ENCODE data around the gene ABCC1. TPM values are rescaled to one million over a fixed set of nuclear protein-coding genes. Genes with fewer than 3 reads are reported as not detected.
"Not testable (repeated sequence)": the region's sequence is repeated elsewhere in the genome, so short reads cannot be mapped to it uniquely, and the experiment has no call there.

ABCC1 gene
- total RNA-seq, 1 experiment from 2014 or later = 25.0 TPM

DNA sequence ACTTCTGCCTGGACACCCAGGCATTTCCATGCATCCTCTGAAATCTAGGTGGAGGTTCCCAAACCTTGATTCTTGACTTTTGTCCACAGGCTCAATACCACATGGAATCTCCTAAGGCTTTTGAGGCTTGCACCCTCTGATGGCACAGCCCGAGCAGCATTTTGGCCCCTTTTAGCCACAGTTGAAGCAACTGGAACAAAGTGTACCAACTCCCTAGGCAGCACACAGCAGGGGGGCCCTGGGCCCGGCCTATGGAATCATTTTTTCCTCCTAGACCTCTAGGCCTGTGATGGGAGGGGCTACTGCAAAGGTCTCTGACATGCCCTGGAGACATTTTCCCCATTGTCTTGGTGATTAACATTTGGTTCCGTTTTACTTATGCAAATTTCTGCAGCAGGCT, 32.0 kb downstream of the ABCC1 start:
- Histone ChIP-seq H3K27ac (ENCODE audit: low read depth, low read length, poor library complexity, severe bottlenecking) (no peak overlapping the region), H3K27me3 (replicated peaks; ENCODE audit: insufficient read depth, low read depth, low read length, poor library complexity) (no peaks in the 10 kb centered on the region), H3K9me3 (ENCODE audit: low read depth, low read length, poor library complexity, severe bottlenecking) (peaks cover 8% of the 10 kb centered on the region), H3K36me3 (ENCODE audit: insufficient read depth, low read length, poor library complexity, severe bottlenecking) (no peaks in the 10 kb centered on the region), H3K4me1 (ENCODE audit: insufficient read depth, low read length, poor library complexity, severe bottlenecking) (no peaks in the 10 kb centered on the region), H3K4me3 (ENCODE audit: low read depth, low read length, poor library complexity, severe bottlenecking) (no peak overlapping the region)
- TF ChIP-seq, protein P1, sequence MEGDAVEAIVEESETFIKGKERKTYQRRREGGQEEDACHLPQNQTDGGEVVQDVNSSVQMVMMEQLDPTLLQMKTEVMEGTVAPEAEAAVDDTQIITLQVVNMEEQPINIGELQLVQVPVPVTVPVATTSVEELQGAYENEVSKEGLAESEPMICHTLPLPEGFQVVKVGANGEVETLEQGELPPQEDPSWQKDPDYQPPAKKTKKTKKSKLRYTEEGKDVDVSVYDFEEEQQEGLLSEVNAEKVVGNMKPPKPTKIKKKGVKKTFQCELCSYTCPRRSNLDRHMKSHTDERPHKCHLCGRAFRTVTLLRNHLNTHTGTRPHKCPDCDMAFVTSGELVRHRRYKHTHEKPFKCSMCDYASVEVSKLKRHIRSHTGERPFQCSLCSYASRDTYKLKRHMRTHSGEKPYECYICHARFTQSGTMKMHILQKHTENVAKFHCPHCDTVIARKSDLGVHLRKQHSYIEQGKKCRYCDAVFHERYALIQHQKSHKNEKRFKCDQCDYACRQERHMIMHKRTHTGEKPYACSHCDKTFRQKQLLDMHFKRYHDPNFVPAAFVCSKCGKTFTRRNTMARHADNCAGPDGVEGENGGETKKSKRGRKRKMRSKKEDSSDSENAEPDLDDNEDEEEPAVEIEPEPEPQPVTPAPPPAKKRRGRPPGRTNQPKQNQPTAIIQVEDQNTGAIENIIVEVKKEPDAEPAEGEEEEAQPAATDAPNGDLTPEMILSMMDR (conservative IDR thresholded peaks at IDR 0.05; ENCODE audit: low read depth, low read length) = no peak
- POLR2A ChIA-PET (ENCODE audit: low non-redundant PET) = no interaction called here
- BruUV-seq (replicated peaks) = no TSS peak
- intact Hi-C loops (cut with micrococcal nuclease; ENCODE audit: unreplicated experiment) = no loop called here
- CTCF ChIA-PET = no interaction called here
- DNase-seq (ENCODE audit: low spot score) = no peak

DNA sequence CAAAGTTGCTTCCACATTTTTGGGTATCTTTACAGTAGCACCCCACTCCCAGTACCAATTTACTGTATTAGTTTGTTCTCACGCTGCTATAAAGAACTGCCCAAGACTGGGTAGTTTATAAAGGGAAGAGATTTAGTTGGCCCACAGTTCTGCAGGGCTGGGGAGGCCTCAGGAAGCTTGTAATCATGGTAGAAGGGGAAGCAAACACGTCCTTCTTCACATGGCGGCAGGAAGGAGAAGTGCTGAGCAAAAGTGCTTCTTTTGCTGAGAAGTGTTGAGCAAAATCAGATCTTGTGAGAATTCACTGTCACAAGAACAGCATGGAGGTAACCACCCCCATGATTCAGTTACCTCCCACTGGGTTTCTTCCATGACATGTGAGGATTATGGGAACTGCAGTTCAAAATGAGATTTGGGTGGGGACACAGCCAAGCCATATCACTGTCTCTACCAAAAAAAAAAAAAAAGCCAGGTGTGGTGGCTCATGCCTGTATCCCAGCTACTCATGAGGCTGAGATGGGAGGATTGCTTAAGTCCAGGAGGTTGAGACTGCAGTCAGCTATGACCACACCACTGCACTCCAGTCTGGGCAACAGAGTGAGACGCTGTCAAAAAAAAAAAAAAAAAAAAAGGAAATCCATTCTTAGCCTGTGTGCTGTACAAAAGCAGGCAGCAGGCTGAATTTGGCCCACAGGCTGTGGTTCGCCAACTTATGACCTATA, 32.9 kb downstream of the ABCC1 start:
- POLR2A ChIA-PET (ENCODE audit: low non-redundant PET); intact Hi-C loops (cut with micrococcal nuclease; ENCODE audit: unreplicated experiment); H3K4me3 ChIP-seq (ENCODE audit: low read depth, low read length, poor library complexity, severe bottlenecking); H3K27ac ChIP-seq (ENCODE audit: low read depth, low read length, poor library complexity, severe bottlenecking); H3K27me3 ChIP-seq (replicated peaks; ENCODE audit: insufficient read depth, low read depth, low read length, poor library complexity); DNase-seq (ENCODE audit: low spot score); H3K36me3 ChIP-seq (ENCODE audit: insufficient read depth, low read length, poor library complexity, severe bottlenecking); CTCF ChIA-PET; H3K4me1 ChIP-seq (ENCODE audit: insufficient read depth, low read length, poor library complexity, severe bottlenecking); H3K9me3 ChIP-seq (ENCODE audit: low read depth, low read length, poor library complexity, severe bottlenecking); BruUV-seq (replicated peaks): not testable (repeated sequence)

DNA sequence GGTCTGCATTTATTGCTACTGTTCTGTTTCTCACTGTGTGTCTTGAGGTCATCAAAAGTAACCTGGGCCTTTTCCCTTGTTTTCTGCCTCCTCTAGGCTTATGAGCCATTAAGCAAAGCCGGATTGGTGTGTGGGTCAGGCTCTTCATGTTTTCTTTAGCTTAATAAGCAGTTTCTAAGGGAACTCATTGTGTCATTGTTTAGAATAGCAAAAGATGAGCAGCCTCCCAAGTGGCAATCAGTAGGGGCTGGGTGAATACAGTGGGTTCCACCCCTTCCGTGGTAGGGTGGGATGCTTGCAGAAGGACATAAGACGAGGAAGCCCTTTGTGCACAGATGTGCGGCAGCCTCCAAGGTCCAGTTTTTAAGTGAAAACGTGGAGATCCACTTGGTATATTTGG, 34.5 kb downstream of the ABCC1 start:
- no TSS peak for BruUV-seq (replicated peaks)
- CTCF ChIA-PET = no interaction called here

DNA sequence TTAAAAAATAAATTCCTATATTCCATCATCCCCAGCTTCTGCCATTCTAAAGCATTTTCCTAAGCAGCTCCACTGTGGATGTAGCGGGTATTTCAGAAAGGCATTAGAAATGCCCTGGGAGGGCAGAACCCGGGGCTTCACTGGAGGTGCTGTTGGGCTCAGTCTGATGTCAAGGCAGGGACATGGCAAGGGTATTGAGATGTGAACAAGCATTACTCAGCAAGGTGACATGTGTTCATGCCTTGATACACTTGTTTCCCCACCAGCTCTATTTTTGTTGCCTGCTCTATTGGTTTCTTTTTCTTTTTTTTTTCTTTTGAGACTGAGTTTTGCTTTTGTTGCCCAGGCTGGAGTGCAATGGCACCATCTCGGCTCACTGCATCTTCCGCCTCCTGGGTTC, 35.7 kb downstream of the ABCC1 start:
- TF ChIP-seq, protein P1 (conservative IDR thresholded peaks at IDR 0.05; ENCODE audit: low read depth, low read length) = no peak
- no peak for TF ChIP-seq EZH2 (IDR thresholded peaks at IDR 0.05; ENCODE audit: borderline replicate concordance, low read depth, low read length, poor library complexity, severe bottlenecking)
- CTCF ChIA-PET = no interaction called here
- no TSS peak for BruUV-seq (replicated peaks)
- intact Hi-C loops (cut with micrococcal nuclease; ENCODE audit: unreplicated experiment) = no loop called here
- no peak overlapping the region for H3K27ac ChIP-seq (ENCODE audit: low read depth, low read length, poor library complexity, severe bottlenecking)
- peaks cover 3% of the 10 kb centered on the region for H3K9me3 ChIP-seq (ENCODE audit: low read depth, low read length, poor library complexity, severe bottlenecking)
- no peak for DNase-seq (ENCODE audit: low spot score)
- POLR2A ChIA-PET (ENCODE audit: low non-redundant PET) = no interaction called here
- H3K27me3 ChIP-seq (replicated peaks; ENCODE audit: insufficient read depth, low read depth, low read length, poor library complexity) = no peaks in the 10 kb centered on the region
- H3K36me3 ChIP-seq (ENCODE audit: insufficient read depth, low read length, poor library complexity, severe bottlenecking) = no peaks in the 10 kb centered on the region
- H3K4me3 ChIP-seq (ENCODE audit: low read depth, low read length, poor library complexity, severe bottlenecking) = no peak overlapping the region
- H3K4me1 ChIP-seq (ENCODE audit: insufficient read depth, low read length, poor library complexity, severe bottlenecking) = peaks cover 17% of the 10 kb centered on the region

More for the DNA sequence above, 34.5 kb downstream of the ABCC1 start:
- Histone ChIP-seq H3K9me3 (ENCODE audit: low read depth, low read length, poor library complexity, severe bottlenecking) (peaks cover 3% of the 10 kb centered on the region), H3K27ac (ENCODE audit: low read depth, low read length, poor library complexity, severe bottlenecking) (no peak overlapping the region), H3K4me1 (ENCODE audit: insufficient read depth, low read length, poor library complexity, severe bottlenecking) (peaks cover 7% of the 10 kb centered on the region), H3K27me3 (replicated peaks; ENCODE audit: insufficient read depth, low read depth, low read length, poor library complexity) (no peaks in the 10 kb centered on the region), H3K36me3 (ENCODE audit: insufficient read depth, low read length, poor library complexity, severe bottlenecking) (no peaks in the 10 kb centered on the region), H3K4me3 (ENCODE audit: low read depth, low read length, poor library complexity, severe bottlenecking) (no peak overlapping the region)
- no peak for TF ChIP-seq EZH2 (IDR thresholded peaks at IDR 0.05; ENCODE audit: borderline replicate concordance, low read depth, low read length, poor library complexity, severe bottlenecking)
- TF ChIP-seq, protein P1 (conservative IDR thresholded peaks at IDR 0.05; ENCODE audit: low read depth, low read length) = no peak
- POLR2A ChIA-PET (ENCODE audit: low non-redundant PET) = no interaction called here
- intact Hi-C loops (cut with micrococcal nuclease; ENCODE audit: unreplicated experiment) = no loop called here
- no peak for DNase-seq (ENCODE audit: low spot score)
